ENCODE measurements around the gene TMEM130. TPM values are rescaled to one million over a fixed set of nuclear protein-coding genes. Genes with fewer than 3 reads are reported as not detected.

Gene TMEM130
- total RNA-seq, 3 donors from 2014 or later, result 0.88 to 1.3 TPM; not detected in 1

GRCh38 chr7:98841179-98841997 is 28.4 kb downstream of the TMEM130 start:
- H3K9me3 ChIP-seq, result no peaks in the 10 kb centered on the region
- no peak overlapping the region for H3K4me3 ChIP-seq
- no peaks in the 10 kb centered on the region for H3K36me3 ChIP-seq
- TF ChIP-seq CTCF (IDR thresholded peaks at IDR 0.05) (peak; percentile 86 to 97 (median 96)), POLR2AphosphoS5 (IDR thresholded peaks at IDR 0.05) (no peak)
- intact Hi-C loops (cut with DNase I; ENCODE audit: low total_unique reads), result loop anchor here (5.0 kb wide), 1 partner anchor 404 kb away; no protein-coding TSS in a partner anchor
- H3K4me1 ChIP-seq, result no peaks in the 10 kb centered on the region
- peaks cover 0 to 7% of the 10 kb centered on the region in 2 donors for H3K27me3 ChIP-seq
- no peak overlapping the region for H3K27ac ChIP-seq
- peak; percentile 24 to 72 for DNase-seq (ENCODE audit: low spot score in 2 of 2)

- peaks cover 0 to 7% of the 10 kb centered on the region in 2 donors for H3K27me3 ChIP-seq
- no peaks in the 10 kb centered on the region for H3K9me3 ChIP-seq
- DNase-seq (ENCODE audit: low spot score in 2 of 2), result no peak
- intact Hi-C loops (cut with DNase I; ENCODE audit: low total_unique reads), result loop anchor here (5.0 kb wide), 1 partner anchor 403 kb away; no protein-coding TSS in a partner anchor
- H3K27ac ChIP-seq, result no peak overlapping the region
- TF ChIP-seq CTCF (IDR thresholded peaks at IDR 0.05) (no peak), POLR2AphosphoS5 (IDR thresholded peaks at IDR 0.05) (no peak), POLR2A (IDR thresholded peaks at IDR 0.05) (no peak)
- H3K4me3 ChIP-seq, result no peak overlapping the region
- no peaks in the 10 kb centered on the region for H3K4me1 ChIP-seq
- H3K36me3 ChIP-seq, result no peaks in the 10 kb centered on the region
Observed at GRCh38 chr7:98840722-98841121, 29.1 kb downstream of the TMEM130 start.

- H3K36me3 ChIP-seq, result no peaks in the 10 kb centered on the region
- no peak overlapping the region for H3K27ac ChIP-seq
- H3K4me1 ChIP-seq, result no peaks in the 10 kb centered on the region
- TF ChIP-seq CTCF (IDR thresholded peaks at IDR 0.05), result no peak
- no peak for TF ChIP-seq POLR2A (IDR thresholded peaks at IDR 0.05)
- TF ChIP-seq POLR2AphosphoS5 (IDR thresholded peaks at IDR 0.05), result no peak
- peaks cover 0 to 13% of the 10 kb centered on the region in 2 donors for H3K27me3 ChIP-seq
- no peak overlapping the region for H3K4me3 ChIP-seq
- intact Hi-C loops (cut with DNase I; ENCODE audit: low total_unique reads), result loop anchor here (5.0 kb wide), 1 partner anchor 403 kb away; no protein-coding TSS in a partner anchor
- H3K9me3 ChIP-seq, result no peaks in the 10 kb centered on the region
- DNase-seq (ENCODE audit: low spot score in 2 of 2), result no peak
Observed at GRCh38 chr7:98840096-98840495, 29.7 kb downstream of the TMEM130 start.

GRCh38 chr7:98837630-98837972 is 32.2 kb downstream of the TMEM130 start:
- Histone ChIP-seq H3K36me3 (no peaks in the 10 kb centered on the region), H3K27ac (no peak overlapping the region), H3K4me3 (no peak overlapping the region), H3K4me1 (no peaks in the 10 kb centered on the region), H3K9me3 (no peaks in the 10 kb centered on the region), H3K27me3 (peaks cover 0 to 13% of the 10 kb centered on the region in 2 donors)
- TF ChIP-seq POLR2AphosphoS5 (IDR thresholded peaks at IDR 0.05) (no peak), POLR2A (IDR thresholded peaks at IDR 0.05) (no peak), CTCF (IDR thresholded peaks at IDR 0.05) (no peak)
- intact Hi-C loops (cut with DNase I; ENCODE audit: low total_unique reads), result no loop called here
- no peak for DNase-seq (ENCODE audit: low spot score in 2 of 2)

GRCh38 chr7:98836811-98837629 is 32.8 kb downstream of the TMEM130 start:
- H3K36me3 ChIP-seq, result no peaks in the 10 kb centered on the region
- intact Hi-C loops (cut with DNase I; ENCODE audit: low total_unique reads), result no loop called here
- DNase-seq (ENCODE audit: low spot score in 2 of 2), result no peak
- H3K4me3 ChIP-seq, result no peak overlapping the region
- H3K27me3 ChIP-seq, result peaks cover 0 to 13% of the 10 kb centered on the region in 2 donors
- H3K27ac ChIP-seq, result no peak overlapping the region
- no peaks in the 10 kb centered on the region for H3K4me1 ChIP-seq
- no peaks in the 10 kb centered on the region for H3K9me3 ChIP-seq
- TF ChIP-seq CTCF (IDR thresholded peaks at IDR 0.05) (peak in 1 of 3 donors; percentile 11), POLR2AphosphoS5 (IDR thresholded peaks at IDR 0.05) (no peak)

All from breast epithelium (tissue), 4 donors.